Naive thymus-derived CD8-positive, alpha-beta T cell (primary cell): ENCODE data around the gene CAV2. TPM values are rescaled to one million over a fixed set of nuclear protein-coding genes. Genes with fewer than 3 reads are reported as not detected.

Source experiments
- ATAC-seq, 2 donors: fragments of 150-1000 bp; cut with Tn5 transposase in 1 of 2; sonication (Bioruptor Pico), chemical (Tn5 transposase) in 1 of 2; 1 replicate in 1 of 2; 2 replicates in 1 of 2; pipeline ENCODE4 v1.10.0; 2021; ENCODE audit warnings: mild to moderate bottlenecking in 2 of 2, moderate library complexity in 2 of 2
- POLR2A ChIA-PET: fragments of 350-600 bp; sonication (Branson Sonifier 250); formaldehyde crosslinking; loops from one replicate; lab custom pipeline; 2021; ENCODE audit warnings: antibody characterized with exemption; lab: Charles Lee
- DNase-seq, 10 donors: peaks; one replicate each; pipeline versions ENCODE4 v3.0.0 to v3.0.0-alpha.2; 2020 to 2022
- H3K27ac Mint-ChIP-seq, 10 donors: one replicate each; pipeline ENCODE4 v1.8.0; 2020 to 2022; ENCODE audit warnings: mild to moderate bottlenecking in 10 of 10, mixed read lengths in 10 of 10, moderate library complexity in 4 of 10, inconsistent platforms in 1 of 10
- H3K27me3 Mint-ChIP-seq, 5 donors: one replicate each; pipeline ENCODE4 v1.8.0; 2021 to 2022; ENCODE audit warnings: mixed read lengths in 5 of 5
- H3K36me3 Mint-ChIP-seq, 3 donors: one replicate each; pipeline ENCODE4 v1.8.0; 2020 to 2022; ENCODE audit warnings: mixed read lengths in 3 of 3, mild to moderate bottlenecking in 2 of 3, inconsistent platforms in 1 of 3
- H3K4me1 Mint-ChIP-seq, 4 donors: one replicate each; pipeline ENCODE4 v1.8.0; 2021 to 2022; ENCODE audit warnings: mixed read lengths in 4 of 4
- H3K4me3 Mint-ChIP-seq, 10 donors: one replicate each; pipeline ENCODE4 v1.8.0; 2020 to 2022; ENCODE audit warnings: mild to moderate bottlenecking in 10 of 10, mixed read lengths in 10 of 10, moderate library complexity in 6 of 10, inconsistent platforms in 1 of 10
- H3K9me3 Mint-ChIP-seq, 9 donors: one replicate each; pipeline ENCODE4 v1.8.0; 2020 to 2022; ENCODE audit warnings: mixed read lengths in 9 of 9, mild to moderate bottlenecking in 3 of 9, inconsistent platforms in 1 of 9, moderate library complexity in 1 of 9
- polyA plus RNA-seq, 3 donors: library from polyadenylated mRNA; unstranded; fragments of 300-500 nt; fragmentation: Illumina TruSeq; gene quantifications; one replicate each; pipeline ENCODE4 v1.2.3, GENCODE V29; 2021
- total RNA-seq, 8 experiments: library from RNA in 2 of 8; stranded (reverse) in 2 of 8; gene quantifications; one replicate each; pipeline ENCODE4 v1.2.3 and lab custom pipeline; 2021 to 2026

The CAV2 gene
- total and polyA plus RNA-seq, 5 experiments from 2014 or later = not detected

- peaks cover 4 to 46% (median 16%) of the 10 kb centered on the region in 5 donors for H3K27me3 Mint-ChIP-seq
- H3K27ac Mint-ChIP-seq = no peak overlapping the region
- POLR2A ChIA-PET = no interaction called here
- H3K36me3 Mint-ChIP-seq = no peaks in the 10 kb centered on the region
- no peak for ATAC-seq
- H3K4me3 Mint-ChIP-seq = no peak overlapping the region
- no peaks in the 10 kb centered on the region for H3K4me1 Mint-ChIP-seq
- H3K9me3 Mint-ChIP-seq = no peaks in the 10 kb centered on the region
- DNase-seq = no peak
These were observed 46.5 kb downstream of the CAV2 start for GRCh38 chr7:116546054-116546453.

GRCh38 chr7:116546916-116547315, 47.4 kb downstream of the CAV2 start:
- H3K27ac Mint-ChIP-seq = no peak overlapping the region
- ATAC-seq = no peak

GRCh38 chr7:116547347-116547746, 47.8 kb downstream of the CAV2 start:
- POLR2A ChIA-PET = no interaction called here
- no peaks in the 10 kb centered on the region for H3K4me1 Mint-ChIP-seq
- no peak for ATAC-seq
- no peak overlapping the region for H3K27ac Mint-ChIP-seq
- no peaks in the 10 kb centered on the region for H3K9me3 Mint-ChIP-seq
- H3K27me3 Mint-ChIP-seq = peaks cover 4 to 42% (median 14%) of the 10 kb centered on the region in 5 donors
- no peak for DNase-seq
- no peak overlapping the region for H3K4me3 Mint-ChIP-seq
- no peaks in the 10 kb centered on the region for H3K36me3 Mint-ChIP-seq

More at GRCh38 chr7:116546916-116547315, 47.4 kb downstream of the CAV2 start:
- POLR2A ChIA-PET = no interaction called here
- Mint-ChIP-seq H3K36me3 (no peaks in the 10 kb centered on the region), H3K4me3 (no peak overlapping the region), H3K27me3 (peaks cover 4 to 42% (median 14%) of the 10 kb centered on the region in 5 donors), H3K4me1 (no peaks in the 10 kb centered on the region), H3K9me3 (no peaks in the 10 kb centered on the region)
- DNase-seq = no peak

- H3K36me3 Mint-ChIP-seq = no peaks in the 10 kb centered on the region
- no peaks in the 10 kb centered on the region for H3K4me1 Mint-ChIP-seq
- H3K27ac Mint-ChIP-seq = no peak overlapping the region
- H3K9me3 Mint-ChIP-seq = no peaks in the 10 kb centered on the region
- H3K4me3 Mint-ChIP-seq = no peak overlapping the region
- no peak for DNase-seq
- peaks cover 4 to 36% (median 13%) of the 10 kb centered on the region in 5 donors for H3K27me3 Mint-ChIP-seq
- POLR2A ChIA-PET = no interaction called here
- ATAC-seq = no peak
These were observed 49.0 kb downstream of the CAV2 start for GRCh38 chr7:116548506-116548905.

GRCh38 chr7:116549370-116549769, 49.8 kb downstream of the CAV2 start:
- Mint-ChIP-seq H3K27ac (no peak overlapping the region), H3K4me3 (no peak overlapping the region)

GRCh38 chr7:116551692-116552091, 52.2 kb downstream of the CAV2 start:
- Mint-ChIP-seq H3K4me3 (no peak overlapping the region), H3K36me3 (no peaks in the 10 kb centered on the region), H3K27me3 (peaks cover 9 to 38% (median 16%) of the 10 kb centered on the region in 5 donors), H3K4me1 (no peaks in the 10 kb centered on the region), H3K9me3 (no peaks in the 10 kb centered on the region), H3K27ac (no peak overlapping the region)
- POLR2A ChIA-PET = no interaction called here
- ATAC-seq = no peak
- DNase-seq = no peak

More at GRCh38 chr7:116549370-116549769, 49.8 kb downstream of the CAV2 start:
- DNase-seq (no peak), ATAC-seq (no peak)
- POLR2A ChIA-PET = no interaction called here
- Mint-ChIP-seq H3K27me3 (peaks cover 4 to 37% (median 18%) of the 10 kb centered on the region in 5 donors), H3K4me1 (no peaks in the 10 kb centered on the region), H3K9me3 (no peaks in the 10 kb centered on the region), H3K36me3 (no peaks in the 10 kb centered on the region)

GRCh38 chr7:116552602-116553001, 53.1 kb downstream of the CAV2 start:
- Mint-ChIP-seq H3K4me1 (no peaks in the 10 kb centered on the region), H3K9me3 (no peaks in the 10 kb centered on the region), H3K27ac (no peak overlapping the region), H3K36me3 (no peaks in the 10 kb centered on the region), H3K4me3 (no peak overlapping the region), H3K27me3 (peaks cover 10 to 38% (median 14%) of the 10 kb centered on the region in 5 donors)
- POLR2A ChIA-PET = no interaction called here
- DNase-seq (no peak), ATAC-seq (no peak)

- peaks cover 16 to 38% (median 18%) of the 10 kb centered on the region in 5 donors for H3K27me3 Mint-ChIP-seq
- H3K27ac Mint-ChIP-seq = no peak overlapping the region
- H3K4me1 Mint-ChIP-seq = no peaks in the 10 kb centered on the region
- ATAC-seq = no peak
- POLR2A ChIA-PET = no interaction called here
- H3K4me3 Mint-ChIP-seq = no peak overlapping the region
- DNase-seq = no peak
- no peaks in the 10 kb centered on the region for H3K9me3 Mint-ChIP-seq
- no peaks in the 10 kb centered on the region for H3K36me3 Mint-ChIP-seq
These were observed 53.8 kb downstream of the CAV2 start for GRCh38 chr7:116553168-116553964.

- Mint-ChIP-seq H3K9me3 (no peaks in the 10 kb centered on the region), H3K27ac (no peak overlapping the region), H3K4me1 (no peaks in the 10 kb centered on the region), H3K36me3 (no peaks in the 10 kb centered on the region), H3K27me3 (peaks cover 21 to 41% (median 26%) of the 10 kb centered on the region in 5 donors), H3K4me3 (no peak overlapping the region)
- POLR2A ChIA-PET = no interaction called here
- no peak for ATAC-seq
- DNase-seq = no peak
These were observed 54.9 kb downstream of the CAV2 start for GRCh38 chr7:116554436-116554835.

- Mint-ChIP-seq H3K27me3 (peaks cover 24 to 46% (median 28%) of the 10 kb centered on the region in 5 donors), H3K4me1 (no peaks in the 10 kb centered on the region), H3K4me3 (no peak overlapping the region), H3K27ac (no peak overlapping the region), H3K36me3 (no peaks in the 10 kb centered on the region), H3K9me3 (no peaks in the 10 kb centered on the region)
- POLR2A ChIA-PET = no interaction called here
- ATAC-seq (no peak), DNase-seq (no peak)
These were observed 55.4 kb downstream of the CAV2 start for GRCh38 chr7:116554911-116555310.

GRCh38 chr7:116557066-116557585, 57.6 kb downstream of the CAV2 start:
- POLR2A ChIA-PET = no interaction called here
- Mint-ChIP-seq H3K27me3 (peaks cover 32 to 54% (median 36%) of the 10 kb centered on the region in 5 donors), H3K27ac (no peak overlapping the region), H3K4me1 (peaks cover 0 to 2% (median 0%) of the 10 kb centered on the region in 4 donors), H3K4me3 (no peak overlapping the region), H3K9me3 (peaks cover 0 to 10% (median 0%) of the 10 kb centered on the region in 9 donors), H3K36me3 (no peaks in the 10 kb centered on the region)
- ATAC-seq = no peak
- no peak for DNase-seq

- peaks cover 0 to 18% (median 0%) of the 10 kb centered on the region in 9 donors for H3K9me3 Mint-ChIP-seq
- no peak overlapping the region for H3K27ac Mint-ChIP-seq
- H3K36me3 Mint-ChIP-seq = no peaks in the 10 kb centered on the region
- ATAC-seq = no peak
- H3K4me1 Mint-ChIP-seq = peaks cover 0 to 5% (median 2%) of the 10 kb centered on the region in 4 donors
- H3K27me3 Mint-ChIP-seq = peaks cover 35 to 54% (median 39%) of the 10 kb centered on the region in 5 donors
- DNase-seq = no peak
- H3K4me3 Mint-ChIP-seq = no peak overlapping the region
- POLR2A ChIA-PET = no interaction called here
These were observed 58.4 kb downstream of the CAV2 start for GRCh38 chr7:116557901-116558300.
